GM06990 (cell line): ENCODE results near the gene RAMACL.
A peak's percentile ranks its signal among the peaks of the same experiment; 100 is the strongest.

ENCODE experiments used
- DNase-seq: peaks from one replicate; pipeline ENCODE4 v3.0.0-alpha.2; 2011; ENCODE audit not compliant: insufficient read length; ENCODE audit errors: extremely low read depth
- H3K27me3 ChIP-seq: replicated peaks from 2 replicates; pipeline ENCODE4 v1.6.0; 2011; ENCODE audit warnings: low read length; ENCODE audit not compliant: control insufficient read depth, insufficient read depth
- H3K36me3 ChIP-seq: 2 replicates; pipeline ENCODE4 v1.5.1; 2011; ENCODE audit warnings: low read length; ENCODE audit not compliant: control insufficient read depth, insufficient read depth
- H3K4me3 ChIP-seq: replicated peaks from 2 replicates; pipeline ENCODE4 v1.5.1; 2011; ENCODE audit warnings: low read depth, mild to moderate bottlenecking, control low read depth, low read length
- TF ChIP-seq, protein P1 (sequence below): IDR thresholded peaks from 2 replicates; pipeline ENCODE4 v1.5.1; 2011; ENCODE audit warnings: low read length, control low read depth, mild to moderate bottlenecking, inconsistent platforms; ENCODE audit not compliant: insufficient read depth, poor library complexity, severe bottlenecking

The RAMACL gene

DNA sequence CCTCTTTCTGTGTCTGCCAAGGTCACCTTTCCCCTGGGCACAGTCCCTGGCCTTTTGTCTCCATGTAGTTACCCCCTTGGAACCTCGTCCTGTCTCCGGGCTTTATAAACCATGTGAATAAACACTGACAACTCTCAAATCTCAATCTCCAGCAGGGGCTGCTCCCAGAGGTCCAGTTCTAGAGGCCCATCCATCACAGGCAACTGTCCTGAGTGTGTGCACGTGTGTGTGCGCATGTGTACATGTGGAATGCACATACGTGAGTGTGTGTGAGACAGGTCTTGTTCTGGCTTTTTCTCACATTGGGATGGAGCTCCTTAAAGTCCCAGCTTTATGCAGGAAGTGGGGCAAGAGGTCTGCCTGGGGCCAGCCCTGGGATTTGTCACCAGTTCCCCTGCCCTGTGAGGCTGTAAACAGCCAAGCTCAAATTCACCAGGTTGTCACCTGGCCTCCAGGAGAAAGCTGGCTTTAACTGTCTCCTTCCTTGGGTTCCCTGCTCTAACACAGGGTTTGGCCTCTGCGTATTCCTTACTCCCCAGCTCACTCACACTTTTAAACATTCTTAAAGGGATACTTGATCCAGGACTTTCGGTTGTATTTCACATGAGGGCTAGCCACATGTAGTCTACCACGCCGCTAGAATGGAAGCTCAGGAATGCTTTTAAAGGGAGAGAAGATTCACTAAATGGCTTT is 42.7 kb downstream of the RAMACL start:
- no peak for DNase-seq
- Histone ChIP-seq H3K36me3 (no peaks in the 10 kb centered on the region), H3K27me3 (no peaks in the 10 kb centered on the region), H3K4me3 (no peak overlapping the region)
- TF ChIP-seq, protein P1, sequence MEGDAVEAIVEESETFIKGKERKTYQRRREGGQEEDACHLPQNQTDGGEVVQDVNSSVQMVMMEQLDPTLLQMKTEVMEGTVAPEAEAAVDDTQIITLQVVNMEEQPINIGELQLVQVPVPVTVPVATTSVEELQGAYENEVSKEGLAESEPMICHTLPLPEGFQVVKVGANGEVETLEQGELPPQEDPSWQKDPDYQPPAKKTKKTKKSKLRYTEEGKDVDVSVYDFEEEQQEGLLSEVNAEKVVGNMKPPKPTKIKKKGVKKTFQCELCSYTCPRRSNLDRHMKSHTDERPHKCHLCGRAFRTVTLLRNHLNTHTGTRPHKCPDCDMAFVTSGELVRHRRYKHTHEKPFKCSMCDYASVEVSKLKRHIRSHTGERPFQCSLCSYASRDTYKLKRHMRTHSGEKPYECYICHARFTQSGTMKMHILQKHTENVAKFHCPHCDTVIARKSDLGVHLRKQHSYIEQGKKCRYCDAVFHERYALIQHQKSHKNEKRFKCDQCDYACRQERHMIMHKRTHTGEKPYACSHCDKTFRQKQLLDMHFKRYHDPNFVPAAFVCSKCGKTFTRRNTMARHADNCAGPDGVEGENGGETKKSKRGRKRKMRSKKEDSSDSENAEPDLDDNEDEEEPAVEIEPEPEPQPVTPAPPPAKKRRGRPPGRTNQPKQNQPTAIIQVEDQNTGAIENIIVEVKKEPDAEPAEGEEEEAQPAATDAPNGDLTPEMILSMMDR = no peak

DNA sequence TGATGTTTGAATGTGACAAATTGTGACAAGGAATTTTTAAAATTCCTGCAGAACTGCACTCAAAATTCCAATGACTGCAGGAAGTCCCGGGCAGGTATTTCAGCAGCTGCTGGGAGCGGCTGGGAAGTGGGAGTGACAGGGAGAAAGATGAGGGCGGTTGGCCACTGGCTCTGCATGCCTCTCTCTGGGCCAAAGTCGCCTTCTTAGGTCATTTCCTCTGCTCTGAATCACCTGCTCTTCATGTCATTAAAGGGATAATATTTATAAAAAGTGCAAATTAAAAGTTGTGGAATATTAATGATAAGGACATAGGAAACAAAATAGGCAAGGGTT is 43.9 kb downstream of the RAMACL start:
- Histone ChIP-seq H3K36me3 (no peaks in the 10 kb centered on the region), H3K4me3 (no peak overlapping the region), H3K27me3 (no peaks in the 10 kb centered on the region)
- no peak for DNase-seq
- TF ChIP-seq, protein P1 = no peak

DNA sequence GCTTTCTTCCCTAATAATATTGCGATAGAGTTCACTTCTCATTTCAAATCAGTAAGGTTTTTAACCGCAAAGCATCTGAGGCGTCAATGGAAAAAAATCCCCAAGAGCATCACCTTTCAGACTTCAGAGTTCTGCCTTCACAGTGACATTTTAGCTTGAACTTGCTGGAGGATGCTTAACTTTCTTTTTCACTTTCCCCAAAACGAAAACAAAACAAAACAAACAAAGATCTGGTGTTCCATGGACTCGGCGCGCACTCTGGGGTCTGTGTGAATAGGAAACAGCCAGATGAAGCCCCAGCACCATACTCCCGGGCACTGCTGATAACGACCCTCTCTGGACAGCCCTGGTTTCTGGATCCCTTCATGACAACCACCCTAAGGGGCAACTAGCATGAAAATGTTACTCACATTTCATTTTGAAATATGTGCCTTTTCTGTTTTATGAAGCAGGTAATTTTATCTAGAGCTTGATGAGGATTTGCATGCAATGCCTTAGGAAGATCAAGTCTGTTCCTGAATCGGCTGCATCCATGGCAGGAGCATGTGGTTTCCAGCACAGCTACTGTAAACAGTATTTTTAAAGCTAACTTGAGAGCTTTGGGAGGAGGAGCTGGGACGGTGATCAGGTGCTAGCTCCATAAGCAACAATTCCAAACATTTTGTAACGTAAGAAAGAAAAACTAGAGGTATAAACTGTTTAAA is 44.5 kb downstream of the RAMACL start:
- Histone ChIP-seq H3K27me3 (no peaks in the 10 kb centered on the region), H3K4me3 (no peak overlapping the region)

DNA sequence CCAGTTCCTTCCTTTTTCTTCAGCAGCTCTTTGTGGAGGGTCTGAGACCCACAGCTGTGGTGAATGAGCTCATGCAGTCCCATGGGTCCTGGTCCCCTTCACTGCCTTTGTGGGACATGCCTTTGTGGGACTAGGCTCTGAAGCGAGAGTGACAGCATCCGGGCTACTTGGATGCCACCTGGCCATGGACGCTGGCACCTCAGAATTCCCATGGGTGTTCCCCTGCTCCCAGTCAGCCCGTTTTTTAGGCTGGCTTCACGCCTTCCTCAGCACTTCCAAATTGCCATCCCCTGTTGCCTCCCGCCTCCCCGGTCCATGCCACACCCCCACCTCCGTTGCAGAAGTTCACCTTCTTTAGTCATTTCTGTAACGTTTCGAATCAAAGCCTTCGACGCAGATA is 45.1 kb downstream of the RAMACL start:
- Histone ChIP-seq H3K36me3 (no peaks in the 10 kb centered on the region), H3K4me3 (no peak overlapping the region), H3K27me3 (no peaks in the 10 kb centered on the region)
- TF ChIP-seq, protein P1 = no peak
- DNase-seq = no peak

More for the DNA sequence above, 44.5 kb downstream of the RAMACL start:
- no peak for DNase-seq
- TF ChIP-seq, protein P1 = no peak
- no peaks in the 10 kb centered on the region for H3K36me3 ChIP-seq

DNA sequence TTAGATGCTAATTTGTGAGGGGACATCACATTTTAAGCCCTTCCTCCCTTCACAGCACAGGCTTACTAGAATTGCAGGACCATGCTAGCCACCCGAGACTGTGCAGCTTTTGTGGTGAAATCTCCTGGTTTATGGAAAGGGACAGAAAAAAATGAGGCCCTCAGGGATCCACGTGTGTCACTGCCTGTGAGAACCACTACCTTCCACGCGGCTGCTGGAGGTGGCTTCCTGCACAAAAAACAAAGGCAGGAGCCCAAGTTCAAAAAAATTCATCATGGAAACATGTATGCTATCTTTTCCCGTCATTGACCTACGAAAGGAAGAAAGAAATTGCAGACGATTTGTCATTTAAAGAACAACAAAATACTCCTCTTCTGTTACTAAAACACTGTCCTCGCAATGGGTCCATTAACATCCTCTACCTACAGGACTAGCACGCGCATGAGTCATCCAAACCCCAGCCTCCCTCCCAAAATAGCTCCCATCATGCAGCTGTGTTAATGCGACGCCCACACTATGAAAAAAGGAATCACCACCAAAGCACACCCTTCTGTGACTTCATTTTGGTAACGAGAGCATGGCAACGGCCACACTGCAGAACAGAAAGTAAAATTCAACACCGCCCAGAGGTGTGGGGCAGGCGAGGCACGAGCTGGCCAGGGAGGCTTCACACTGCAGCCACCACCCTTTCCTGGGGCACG is 45.7 kb downstream of the RAMACL start:
- no peaks in the 10 kb centered on the region for H3K36me3 ChIP-seq
- TF ChIP-seq, protein P1 = no peak
- H3K4me3 ChIP-seq = no peak overlapping the region
- peak; percentile 24 for DNase-seq
- no peaks in the 10 kb centered on the region for H3K27me3 ChIP-seq
